Activated CD4-positive, CD25-positive, alpha-beta regulatory T cell treated with anti-CD3 and anti-CD28 coated beads, Interleukin-2, amount 50 U/mL, for 16 hours (primary cell): ENCODE measurements around the gene CES2.
"Not testable (repeated sequence)": the region's sequence is repeated elsewhere in the genome, so short reads cannot be mapped to it uniquely, and the experiment has no call there.

Experiments
- DNase-seq: peaks from one replicate; pipeline ENCODE4 v3.0.0-alpha.2; 2020; ENCODE audit warnings: low read depth, low spot score

The CES2 gene

DNA sequence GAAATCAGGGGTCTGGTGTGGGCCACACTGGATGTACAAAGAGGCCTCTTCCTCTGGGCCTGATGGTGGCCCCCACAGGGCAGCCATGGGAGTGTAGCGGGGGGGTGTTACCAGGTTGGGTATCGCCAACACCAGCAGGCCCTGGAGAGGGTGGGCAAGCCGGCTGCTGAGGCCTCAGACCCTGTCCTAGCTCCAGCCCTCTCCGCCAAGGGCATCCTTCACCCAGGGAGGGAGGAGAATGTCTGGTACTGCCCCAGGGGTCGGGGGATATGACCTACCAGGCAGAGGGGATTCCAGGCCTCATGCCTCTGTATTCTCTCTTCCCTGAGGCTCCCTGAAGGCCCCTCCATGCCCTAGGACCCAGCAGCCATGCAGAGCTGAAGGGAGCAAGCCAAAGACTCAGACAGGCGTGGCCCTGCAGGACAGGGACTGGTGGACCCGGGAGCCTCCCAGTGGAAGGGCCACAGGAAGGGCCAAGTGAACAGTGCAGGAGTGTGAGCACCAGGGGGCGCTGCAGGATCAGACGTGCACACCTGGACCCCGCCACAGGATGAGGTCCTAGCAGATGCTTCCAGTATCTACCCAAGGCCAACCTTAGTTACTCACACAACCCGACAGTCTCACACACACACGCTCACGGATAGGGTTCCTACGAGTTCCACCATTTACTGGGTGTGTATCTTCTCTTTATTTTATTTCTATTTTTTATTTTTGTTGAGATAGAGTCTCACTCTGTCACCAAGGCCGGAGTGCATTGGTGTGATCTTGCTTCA lies 42.2 kb downstream of the CES2 start:
- peak; percentile 80 for DNase-seq

DNA sequence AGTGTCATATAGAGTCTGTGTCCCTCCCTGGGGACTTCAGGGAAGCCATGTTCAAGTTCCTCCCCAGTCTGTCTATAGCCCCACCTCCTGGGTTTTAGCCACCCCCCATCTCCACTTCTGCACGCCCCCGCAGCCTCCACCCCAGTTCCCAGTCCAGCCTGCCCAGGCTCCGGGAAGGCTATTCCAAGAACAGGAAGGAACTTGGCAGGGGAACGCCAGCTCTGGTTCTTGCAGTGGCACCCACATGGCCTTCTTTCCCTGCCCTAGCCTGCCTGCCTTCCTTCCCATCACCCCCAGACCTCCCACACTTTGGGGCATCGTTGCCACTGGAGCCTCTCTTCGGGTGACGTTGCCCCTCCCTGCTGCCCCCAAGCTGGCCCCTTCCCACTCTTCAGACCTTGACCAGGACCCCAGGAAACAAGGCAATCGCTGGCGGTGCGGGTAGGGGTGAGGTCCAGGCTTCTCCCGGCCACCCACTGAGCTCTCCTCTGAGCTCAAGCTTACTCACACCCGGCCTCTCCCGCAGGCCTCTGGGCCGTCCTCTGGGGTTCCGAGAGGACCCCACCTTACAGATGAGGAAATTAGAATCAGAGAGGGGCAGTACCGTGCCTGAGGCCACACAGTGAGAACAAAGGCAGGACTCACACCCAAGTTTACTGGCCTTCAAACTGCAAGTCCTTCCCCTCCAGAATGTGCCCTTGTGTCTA lies 43.8 kb downstream of the CES2 start:
- no peak for DNase-seq

GRCh38 chr16:66983033-66983432 lies 47.7 kb downstream of the CES2 start:
- no peak for DNase-seq

DNA sequence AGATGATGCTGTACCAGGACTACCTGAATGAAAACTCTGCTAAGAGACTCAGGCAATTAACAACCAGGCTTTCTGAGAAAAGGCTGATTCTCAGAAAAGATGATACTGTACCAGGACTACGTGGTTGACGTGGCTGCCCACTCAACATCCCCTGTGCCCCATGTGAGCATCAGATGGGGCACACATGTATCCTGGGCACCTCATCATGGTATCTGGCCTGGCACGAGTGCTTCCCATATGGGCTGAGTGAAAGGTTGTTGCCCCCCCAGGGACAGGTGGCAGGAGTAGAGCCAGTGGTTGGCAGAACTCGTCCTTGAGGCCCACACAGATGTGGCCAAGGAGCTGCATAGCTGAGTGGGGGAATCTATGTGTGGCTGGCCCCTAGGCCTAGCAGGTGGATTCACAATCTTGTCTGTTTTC lies 49.6 kb downstream of the CES2 start:
- DNase-seq = peak; percentile 34

DNA sequence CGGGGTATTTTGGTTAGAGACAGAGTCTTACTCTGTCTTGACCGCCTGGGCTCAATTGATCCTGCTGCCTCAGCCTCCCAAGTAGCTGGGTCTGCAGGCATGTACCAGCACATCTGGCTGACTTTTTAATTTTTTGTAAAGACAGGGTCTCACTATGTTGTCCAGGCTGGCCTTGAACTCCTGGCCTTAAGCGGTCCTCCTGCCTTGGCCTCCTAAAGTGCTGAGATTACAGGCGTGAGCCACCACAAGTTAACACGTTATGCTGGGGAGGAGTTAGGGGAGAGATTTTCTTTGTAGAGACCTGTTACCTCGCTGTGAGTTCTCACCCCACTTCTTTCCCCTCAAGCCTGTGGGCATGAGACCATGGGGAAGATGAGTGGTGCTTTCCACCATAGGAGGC lies 51.2 kb downstream of the CES2 start:
- DNase-seq = no peak

DNA sequence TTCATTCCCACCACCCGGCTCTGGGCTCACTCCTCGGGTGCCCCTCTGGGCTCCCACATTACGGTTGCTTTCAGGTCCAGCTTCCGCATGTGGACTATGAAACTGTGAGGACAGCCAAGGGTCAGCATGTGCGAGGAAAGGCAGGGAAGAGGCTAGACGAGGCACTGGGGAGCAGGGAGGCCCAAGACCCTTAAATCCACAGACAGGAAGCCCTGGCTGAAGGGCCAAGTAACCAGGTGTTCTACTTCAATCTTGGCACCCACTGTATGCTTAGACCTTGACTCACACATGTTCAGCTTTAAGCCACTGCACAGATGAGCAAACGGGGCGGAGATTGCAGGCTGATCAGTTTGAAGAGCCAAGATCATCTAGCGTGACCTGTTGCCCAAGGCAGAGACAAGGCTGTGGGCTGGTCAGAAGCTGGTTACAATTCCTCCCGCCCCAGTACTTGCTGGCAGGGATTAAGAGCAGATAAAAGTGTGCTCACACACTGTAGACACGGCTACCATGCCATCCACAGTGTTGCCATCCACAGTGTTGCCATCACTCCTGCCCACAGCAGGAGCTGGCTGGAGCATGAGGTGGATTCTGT lies 53.0 kb downstream of the CES2 start, which contains the start of gene CES4A:
Gene CES4A, plus strand, starts transcription at position 393 of the 592 bp plus-strand sequence. Its CDS starts 184 bp downstream, at position 577.
- no peak for DNase-seq

GRCh38 chr16:66991545-66992077 lies 56.3 kb downstream of the CES2 start:
- no peak for DNase-seq

DNA sequence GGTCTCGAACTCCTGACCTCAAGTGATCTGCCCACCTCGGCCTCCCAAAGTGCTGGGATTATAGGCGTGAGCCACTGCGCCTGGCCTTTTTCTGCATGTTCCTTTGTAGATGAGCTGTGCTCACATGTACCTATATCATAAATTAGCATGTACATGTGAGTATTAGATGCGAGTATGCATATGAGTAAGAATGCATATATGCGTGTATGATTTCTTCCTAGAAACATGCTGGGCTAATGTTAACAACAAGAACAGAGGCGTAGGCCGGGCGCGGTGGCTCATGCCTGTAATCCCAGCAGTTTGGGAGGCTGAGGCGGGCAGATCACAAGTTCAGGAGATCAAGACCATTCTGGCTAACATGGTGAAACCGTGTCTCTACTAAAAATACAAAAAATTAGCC lies 58.2 kb downstream of the CES2 start:
- not testable (repeated sequence) for DNase-seq
